ENCODE data around the gene AKR1C1.
"Not testable (repeated sequence)": the region's sequence is repeated elsewhere in the genome, so short reads cannot be mapped to it uniquely, and the experiment has no call there.

The AKR1C1 gene

DNA sequence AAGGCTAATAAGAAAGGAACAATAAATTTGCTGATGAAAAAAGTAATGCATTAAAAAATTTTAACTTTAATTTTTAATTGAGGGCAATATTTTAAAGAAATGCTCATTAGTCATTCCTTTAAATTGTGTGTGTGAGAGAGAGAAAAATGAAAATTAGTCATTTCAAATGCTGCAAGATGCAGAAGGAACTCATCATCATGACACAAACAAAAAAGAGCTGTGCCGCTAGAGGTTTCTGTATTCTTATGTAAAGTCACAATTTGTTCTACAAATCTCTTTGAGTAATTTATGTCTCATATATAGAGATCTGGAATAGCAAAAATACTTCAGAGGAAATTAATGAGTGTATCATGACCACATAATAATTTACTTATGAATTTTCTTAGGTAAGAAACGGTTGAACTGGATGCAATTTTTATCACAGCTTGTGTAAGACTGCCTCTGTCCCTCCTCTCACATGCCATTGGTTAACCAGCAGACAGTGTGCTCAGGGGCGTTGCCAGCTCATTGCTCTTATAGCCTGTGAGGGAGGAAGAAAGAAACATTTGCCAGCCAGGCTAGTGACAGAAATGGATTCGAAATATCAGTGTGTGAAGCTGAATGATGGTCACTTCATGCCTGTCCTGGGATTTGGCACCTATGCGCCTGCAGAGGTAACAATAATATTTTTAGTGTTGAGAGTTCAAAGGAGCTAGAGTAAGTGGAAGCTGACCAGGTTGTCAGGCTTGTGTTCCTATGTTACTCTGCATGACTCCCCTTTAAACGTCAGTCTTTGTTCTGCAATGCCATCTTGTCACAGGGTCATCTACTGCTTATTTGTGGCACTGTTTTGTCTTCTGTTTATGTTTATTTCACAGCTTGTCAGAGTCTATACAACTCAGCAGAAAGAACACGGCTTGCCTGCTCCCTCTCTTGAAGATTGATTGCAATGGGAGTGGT is at the start of gene AKR1C1:
AKR1C1 (plus strand) TSS at position 540 of the 939 bp plus-strand sequence; CDS start at position 570, 30 bp downstream.
- not testable (repeated sequence) for DNase-seq

DNA sequence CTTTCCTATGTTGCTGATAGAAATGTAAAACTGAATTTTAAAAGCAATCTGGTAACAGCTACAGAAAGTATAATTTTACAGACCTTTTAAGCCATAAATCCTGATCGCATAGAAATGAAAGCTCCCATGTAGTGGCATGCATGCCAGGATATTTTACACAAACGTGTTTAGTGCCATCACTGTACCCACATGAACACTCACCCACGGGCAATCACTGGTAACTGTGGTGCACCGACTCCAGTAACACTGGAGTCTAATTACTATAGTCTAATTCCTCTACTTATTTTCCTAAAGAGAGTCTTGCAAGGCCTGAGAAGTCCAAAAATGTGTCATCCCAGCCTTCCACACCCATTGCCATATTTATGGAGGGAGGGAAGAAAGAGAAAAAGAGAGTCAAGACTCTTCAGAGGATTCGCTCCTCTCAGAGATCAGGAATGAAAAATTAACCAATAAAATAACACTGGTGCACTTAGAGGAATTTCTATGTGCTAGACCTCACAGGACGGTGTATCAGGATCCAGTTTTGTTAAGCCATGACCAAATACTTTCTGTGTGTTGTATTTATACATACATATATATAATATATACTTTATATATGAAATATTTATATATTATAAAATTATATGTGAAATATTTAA is 48.9 kb upstream of the AKR1C1 start:
- no peak for DNase-seq

DNA sequence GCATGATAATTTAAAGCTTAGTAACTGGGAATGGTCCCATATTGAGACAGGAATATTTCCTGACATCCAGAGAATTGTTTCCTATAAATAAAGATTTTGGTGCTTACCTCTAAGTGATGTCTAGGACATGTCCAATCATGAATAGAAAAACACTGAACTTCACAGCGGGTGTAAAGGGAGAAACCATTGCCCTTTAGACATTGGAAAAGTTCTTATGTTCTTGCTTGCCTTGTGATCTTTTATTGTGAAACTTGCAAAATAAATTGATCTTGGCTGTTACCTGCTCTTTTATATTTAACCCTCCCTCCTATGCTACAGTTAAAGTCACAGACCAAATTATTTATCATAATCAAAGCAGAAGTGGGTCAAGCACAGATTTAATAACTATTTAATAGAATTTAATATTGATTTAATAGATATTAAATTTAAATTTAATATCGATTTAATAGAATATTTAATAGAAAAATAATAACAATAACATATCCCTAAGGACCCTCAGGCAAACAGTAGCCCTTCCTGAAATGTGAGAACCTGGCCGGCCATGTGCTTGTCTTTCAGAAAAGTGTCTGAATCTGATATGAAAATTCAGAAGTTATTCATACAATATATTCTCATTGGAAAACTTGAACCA is 47.0 kb upstream of the AKR1C1 start:
- DNase-seq = no peak

DNA sequence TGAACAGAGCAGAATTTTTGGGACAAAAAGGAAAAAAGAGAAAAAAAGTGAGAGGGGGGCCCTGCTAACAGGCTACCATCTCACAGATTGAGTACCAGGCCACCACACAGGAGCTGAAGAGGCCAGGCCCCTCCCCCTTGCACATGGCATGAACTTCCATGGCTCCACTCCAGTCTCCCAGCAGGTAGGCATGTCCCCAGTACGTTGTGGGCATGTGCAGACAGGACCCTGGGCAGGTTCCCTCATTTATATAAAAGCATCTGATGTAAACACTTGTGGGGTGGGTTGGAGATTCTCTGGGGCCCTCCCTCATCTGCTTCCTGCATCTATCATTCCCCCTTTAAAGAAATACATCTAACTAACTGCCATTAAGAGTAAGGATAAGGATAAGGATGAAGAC is 45.0 kb upstream of the AKR1C1 start:
- DNase-seq = no peak

DNA sequence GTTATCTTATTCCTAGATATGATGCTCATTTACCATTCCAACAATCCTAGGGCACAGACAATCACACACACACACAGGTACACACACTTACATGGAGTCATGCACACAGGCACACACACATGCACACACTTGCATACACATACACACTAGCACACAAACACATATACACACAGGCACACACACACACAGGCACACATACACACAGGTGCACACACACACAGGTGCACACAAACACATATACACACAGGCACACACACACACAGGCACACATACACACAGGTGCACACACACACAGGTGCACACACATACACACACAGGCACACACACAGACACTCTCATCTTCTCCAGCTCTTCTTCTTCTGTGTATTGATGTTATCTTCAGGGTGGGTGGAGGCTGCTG is 38.7 kb upstream of the AKR1C1 start:
- DNase-seq = not testable (repeated sequence)

DNA sequence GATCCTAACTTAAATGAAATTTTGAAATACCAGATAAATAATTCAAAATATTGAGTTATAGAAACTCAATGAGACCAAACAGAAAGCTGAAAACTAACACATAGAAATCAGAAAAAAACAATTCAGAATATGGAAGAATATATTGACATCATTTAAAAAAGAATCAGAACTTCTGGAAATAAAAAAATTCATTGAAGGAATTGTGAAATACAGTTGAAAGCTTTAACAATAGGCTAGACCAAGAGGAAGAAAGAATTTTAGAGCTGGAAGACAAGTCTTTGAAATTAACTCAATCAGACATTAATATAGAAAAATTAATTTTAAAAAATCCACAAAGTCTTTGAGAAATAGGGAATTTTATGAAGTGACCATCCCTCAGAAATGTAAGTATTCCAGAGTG is 36.8 kb upstream of the AKR1C1 start:
- DNase-seq = no peak

DNA sequence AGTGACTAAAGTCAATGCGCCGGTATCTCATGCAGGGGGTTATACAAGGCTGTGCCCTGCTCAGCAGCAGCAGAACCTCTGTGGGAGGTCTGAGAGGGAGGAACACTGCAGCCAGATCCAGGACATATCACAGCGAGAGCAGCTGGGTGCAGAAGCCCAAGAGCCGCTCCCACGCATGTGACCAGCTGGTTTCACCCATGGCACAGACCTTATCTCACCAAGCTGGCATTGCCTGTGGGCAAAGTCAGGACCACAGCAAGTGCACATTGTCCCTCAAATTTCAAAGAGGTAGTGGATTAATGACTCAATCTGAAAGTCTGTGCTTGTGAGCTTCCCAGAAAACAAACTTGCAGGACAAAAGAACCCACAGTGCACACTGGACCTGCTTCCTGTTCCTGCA is 31.6 kb upstream of the AKR1C1 start:
- DNase-seq = no peak

DNA sequence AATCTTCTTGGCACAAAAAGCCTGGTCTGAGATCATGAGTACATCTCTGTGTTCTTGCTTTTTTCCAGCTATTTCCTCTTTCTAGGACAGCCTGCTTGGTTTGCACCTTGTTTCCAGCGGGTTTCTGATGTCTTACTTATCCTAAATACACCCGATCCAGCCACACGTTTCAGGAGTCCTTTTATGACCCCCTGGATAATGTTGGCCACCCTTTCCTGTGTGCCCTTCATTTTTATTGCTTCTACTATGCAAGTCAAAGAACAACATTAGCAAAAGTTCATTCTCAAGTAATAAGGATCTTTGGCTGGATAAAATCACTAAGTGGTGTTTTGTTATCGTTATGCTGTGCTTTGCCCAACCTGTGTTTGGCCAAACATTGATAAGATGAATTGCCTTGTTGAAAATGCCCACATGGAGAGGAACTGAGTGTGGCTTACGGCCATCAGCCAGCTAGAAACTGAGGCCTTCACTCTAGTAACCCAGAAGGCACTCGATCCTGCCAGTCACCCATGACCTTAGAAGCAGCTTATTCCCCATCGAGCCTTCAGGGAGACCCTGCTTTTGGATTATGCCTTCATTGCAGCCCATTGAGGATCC is 28.7 kb upstream of the AKR1C1 start:
- no peak for DNase-seq

DNA sequence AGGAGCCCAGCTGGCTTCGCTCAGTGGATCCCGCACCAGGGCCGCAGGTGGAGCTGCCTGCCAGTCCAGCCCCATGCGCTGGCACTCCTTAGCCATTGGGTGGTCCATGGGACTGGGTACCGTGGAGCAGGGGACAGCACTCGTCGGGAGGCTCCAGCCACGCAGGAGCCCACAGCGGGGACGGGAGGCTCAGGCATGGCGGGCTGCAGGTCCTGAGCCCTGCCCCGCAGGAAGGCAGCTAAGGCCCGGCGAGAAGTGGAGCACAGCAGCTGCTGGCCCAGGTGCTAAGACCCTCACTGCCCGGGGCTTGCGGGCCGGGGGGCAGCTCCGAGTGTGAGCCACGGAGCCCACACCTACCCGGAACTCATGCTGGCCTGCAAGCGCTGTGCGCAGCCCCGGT is 25.9 kb upstream of the AKR1C1 start:
- DNase-seq = no peak

DNA sequence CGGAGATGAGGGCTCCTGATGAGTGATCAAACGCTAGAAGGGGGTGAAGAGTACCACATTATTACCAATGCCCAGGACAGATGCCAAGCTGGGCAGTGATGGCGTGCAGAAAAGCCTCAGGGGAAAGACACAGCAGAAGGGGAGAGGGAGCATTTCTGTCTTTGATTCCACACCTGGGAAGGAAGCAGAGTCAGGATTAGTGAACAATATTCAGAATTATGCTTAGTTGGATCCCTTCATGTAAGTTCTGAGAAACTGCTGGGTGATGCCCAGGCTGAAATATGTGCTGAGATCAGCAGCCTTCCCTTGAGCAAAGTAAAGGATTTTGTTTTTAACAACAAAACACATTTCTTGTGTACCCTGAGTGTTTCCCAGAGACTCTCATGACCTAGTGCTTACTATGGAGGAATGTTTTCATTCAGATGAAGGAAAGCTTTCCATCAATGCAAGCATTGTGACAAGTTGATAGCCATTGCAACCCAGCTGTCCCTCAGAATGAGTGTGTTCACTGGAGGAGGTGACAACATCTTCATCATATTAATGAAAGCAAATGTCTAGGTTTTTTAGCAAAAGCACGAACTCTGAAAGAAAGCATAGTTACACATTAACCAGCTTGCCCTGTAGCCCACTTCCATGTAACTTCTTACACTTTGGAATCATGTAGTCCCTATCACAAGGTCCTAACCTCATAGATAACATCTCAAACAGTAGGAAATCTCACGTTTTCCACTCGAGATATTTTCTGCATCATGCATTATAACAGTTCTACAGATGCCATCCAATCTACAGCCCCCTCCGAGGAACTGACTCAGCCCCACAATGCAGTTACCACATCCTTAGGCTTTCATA is 23.8 kb upstream of the AKR1C1 start:
- DNase-seq = no peak

DNA sequence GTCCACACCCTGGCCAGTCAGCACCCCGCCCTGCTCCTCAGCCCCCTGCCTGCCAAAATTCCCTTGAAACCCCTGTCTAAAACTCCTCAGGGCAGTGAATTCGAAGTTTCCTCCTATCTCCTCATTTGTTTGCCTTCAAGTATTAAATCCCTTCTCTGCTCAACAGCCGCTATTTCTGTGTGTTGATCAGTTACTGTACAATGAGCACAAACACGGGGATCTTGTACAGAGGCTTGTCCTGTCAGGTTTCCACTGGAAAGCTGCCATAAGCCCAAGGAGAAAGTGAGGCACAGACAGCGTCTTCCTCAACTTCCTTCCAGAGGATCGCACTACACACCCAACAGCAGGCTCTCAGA is 23.2 kb upstream of the AKR1C1 start:
- DNase-seq = not testable (repeated sequence)

DNA sequence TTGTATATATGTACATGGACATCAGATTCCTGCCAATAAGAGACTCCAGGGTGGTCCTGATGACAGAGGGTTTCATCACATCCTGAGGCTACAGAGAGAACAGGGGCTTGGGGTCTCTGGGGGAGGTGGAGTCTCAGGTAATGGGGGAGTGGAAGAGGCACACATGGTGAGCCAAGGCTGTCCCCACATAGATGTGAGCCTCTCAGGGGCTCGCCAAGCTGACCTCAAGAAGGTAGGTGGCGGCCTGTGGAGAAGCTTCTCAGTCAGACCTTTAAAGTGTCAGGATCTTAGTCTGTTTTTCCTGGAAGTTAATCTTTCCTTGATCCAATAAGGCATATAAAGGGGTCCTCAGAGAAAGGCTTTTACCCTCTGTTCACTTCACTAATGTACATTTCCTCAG is 22.3 kb upstream of the AKR1C1 start:
- not testable (repeated sequence) for DNase-seq

DNA sequence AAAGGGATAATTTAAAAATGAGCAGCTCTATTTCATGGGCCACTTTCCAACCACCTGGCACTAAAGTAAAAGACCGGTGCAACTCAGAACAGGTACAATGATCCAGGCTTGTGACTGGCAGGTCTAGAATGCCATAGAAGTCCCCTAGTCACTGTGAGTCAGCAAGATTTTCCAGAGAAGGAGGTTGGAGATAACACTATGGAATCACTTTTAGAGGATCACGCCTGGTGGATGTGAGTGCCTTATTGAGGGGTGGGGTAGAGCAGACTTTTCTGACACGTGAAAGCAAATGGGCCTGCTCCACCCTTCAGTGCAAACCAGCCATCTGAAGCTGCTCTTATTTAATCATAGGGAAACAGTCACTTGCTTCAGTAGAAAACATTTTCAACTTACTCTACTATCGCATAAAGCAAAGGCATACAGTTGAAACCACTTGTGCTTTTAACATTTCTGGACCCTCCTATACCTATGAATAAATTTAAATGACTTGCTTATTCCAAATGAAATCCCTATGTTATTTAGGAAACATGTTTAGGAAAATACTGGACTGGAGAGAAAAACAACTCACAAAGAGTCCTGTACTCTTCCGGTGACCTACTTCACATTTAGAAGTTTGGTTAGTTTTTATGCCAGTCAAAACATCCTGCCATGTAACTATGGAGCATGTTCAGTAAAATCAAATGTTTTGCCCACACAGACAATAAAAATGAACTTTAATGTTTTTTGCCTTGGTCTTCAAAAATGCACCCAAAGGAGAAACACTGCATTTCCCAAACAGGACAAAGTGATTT is 21.5 kb upstream of the AKR1C1 start:
- DNase-seq = no peak

DNA sequence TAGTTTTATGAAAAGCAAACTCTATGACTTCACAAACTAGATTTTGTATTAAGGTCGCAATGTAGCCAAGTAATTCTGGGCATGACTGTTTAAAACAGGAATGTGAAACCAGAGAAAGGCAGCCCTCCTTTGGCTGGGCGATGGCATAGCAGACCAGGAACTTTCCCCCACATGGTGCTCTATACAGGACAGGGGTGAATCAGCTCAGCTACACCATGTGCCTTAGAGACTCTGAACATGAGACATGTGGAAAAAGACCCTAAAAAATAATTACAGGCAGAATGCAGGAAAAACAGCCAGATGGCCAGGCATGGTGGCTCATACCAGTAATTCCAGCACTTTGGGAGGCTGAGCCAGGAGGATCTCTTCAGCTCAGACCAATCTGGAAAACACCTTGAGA is 20.3 kb upstream of the AKR1C1 start:
- peak; percentile 56 for DNase-seq

DNA sequence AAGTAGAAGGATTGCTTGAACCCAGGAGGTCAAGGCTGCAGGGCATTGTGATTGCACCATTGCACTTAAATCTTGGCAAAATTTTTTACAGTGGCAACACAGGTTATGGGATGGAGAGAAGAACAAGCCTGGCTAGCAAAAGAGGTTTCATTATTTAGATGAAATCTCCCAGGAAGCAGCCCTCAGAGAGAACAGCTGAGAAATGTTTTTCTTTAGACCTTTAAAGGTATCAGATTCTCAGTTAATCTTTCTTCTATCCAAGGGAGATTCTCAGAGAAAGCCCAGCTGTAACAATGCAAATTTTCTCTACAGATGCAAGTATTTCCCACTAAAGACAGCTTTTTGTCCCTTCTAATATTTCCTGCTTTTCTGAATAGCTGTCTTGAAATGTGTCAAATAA is 19.8 kb upstream of the AKR1C1 start:
- not testable (repeated sequence) for DNase-seq

DNA sequence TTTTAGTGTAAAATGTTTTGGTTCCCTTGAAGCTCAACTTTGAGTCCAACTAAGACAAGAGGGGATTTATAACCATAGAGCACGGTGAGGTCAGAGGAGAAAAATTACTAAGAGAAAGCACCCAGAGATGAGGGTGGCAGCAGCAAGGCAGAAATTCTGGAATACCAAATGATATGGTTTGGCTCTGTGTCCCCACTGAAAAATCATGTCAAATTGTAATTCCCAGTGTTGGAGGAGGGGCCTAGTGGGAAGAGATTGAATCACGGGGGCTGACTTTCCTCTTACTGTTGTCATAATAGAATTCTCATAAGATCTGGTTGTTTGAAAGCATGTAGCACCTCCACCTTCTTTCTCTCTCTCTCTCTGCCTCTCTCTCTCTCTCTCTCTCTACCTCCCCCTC is 19.4 kb upstream of the AKR1C1 start:
- DNase-seq = no peak

DNA sequence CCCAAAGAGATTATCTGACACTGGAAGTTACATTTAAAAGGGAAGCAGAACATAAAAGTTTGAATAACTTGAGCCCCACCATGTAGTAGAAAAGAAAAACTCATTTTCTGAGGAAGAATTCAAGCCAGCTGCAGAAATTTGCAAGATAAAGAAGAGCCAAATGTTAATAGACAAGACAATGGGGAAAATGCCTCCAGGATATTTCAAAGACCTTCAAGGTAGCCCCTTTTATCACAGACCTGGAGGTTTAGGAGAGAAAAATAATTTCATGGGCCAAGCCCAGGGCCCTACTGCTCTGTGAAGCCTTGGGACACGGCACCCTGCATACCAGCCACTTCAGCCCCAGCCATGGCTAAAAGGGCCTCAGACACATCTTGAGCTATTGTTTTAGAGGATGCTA is 18.4 kb upstream of the AKR1C1 start:
- no peak for DNase-seq

DNA sequence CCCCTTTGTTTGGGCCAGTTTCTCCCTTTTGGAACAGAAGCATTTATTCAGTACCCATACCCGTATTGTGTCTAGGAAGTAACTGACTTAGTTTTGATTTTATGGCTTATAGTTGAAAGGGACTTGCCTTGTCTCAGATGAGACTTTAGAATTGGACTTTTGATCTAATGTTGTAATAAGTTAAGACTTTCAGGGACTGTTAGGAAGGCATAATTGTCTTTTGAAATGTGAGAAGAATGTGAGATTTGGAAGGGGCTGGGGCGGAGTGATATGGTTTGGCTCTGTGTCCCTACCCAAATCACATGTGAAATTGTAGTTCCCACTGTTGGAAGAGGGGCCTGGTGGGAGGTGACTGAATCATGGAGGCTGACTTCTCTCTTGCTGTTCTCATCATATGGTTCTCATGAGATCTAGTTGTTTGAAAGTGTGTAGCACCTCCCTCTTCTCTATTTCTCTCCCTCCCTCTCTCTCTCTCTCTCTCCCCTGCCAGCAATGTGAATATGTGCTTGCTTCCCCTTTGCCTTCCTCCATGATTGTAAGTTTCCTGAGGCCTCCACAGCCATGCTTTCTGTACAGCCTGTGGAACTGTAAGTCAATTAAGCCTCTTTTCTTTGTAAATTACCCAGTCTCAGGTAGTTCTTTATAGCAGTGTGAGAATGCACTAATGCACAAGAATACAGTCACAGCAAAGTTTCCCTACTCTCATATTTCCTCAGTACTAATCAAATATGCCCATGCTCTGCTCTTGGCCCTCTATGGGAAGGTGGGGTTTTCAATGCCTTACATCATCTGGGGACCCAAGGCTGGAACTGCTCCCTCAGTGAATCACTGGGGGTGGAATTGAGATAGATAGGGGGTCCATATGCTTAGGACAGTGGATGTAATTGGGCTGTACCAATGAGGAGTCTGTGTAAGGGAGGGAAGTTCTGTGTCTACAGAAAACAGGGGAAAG is 17.2 kb upstream of the AKR1C1 start:
- no peak for DNase-seq

DNA sequence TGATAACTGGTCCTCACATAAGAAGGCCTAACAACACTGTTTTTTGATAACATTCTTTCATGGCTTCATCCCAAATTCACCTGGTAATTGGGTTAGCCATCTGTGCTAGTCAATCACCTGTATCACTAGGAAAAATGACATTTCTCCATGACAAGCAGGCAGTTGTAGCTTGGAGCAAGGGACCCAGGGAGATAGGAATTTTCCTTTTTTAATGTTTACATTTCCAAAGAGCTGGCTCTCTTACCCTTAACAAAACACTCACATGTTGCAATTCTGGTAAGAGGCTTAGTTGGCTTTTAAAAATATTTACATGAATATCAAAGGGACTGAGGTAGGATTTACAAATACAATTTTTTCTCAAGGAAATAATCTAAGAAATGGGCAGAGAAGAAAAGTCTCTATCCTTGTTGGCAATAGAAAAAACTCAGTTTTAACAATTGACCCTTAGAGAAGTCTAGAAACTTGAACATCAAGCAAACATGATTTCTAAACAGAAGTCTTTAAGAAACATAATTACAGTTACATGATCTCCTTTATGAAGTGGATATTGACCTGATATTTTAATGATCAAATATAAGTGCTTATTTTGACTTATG is 16.1 kb upstream of the AKR1C1 start:
- no peak for DNase-seq
